HepG2 (cell line): ENCODE measurements around the gene UTS2R. TPM values are rescaled to one million over a fixed set of nuclear protein-coding genes. Genes with fewer than 3 reads are reported as not detected.

Experiments
- ATAC-seq: fragments of 200-7000 bp; cut with Tn5 transposase; 3 replicates; pipeline ENCODE4 v1.9.1; 2020; ENCODE audit warnings: mild to moderate bottlenecking, moderate library complexity
- BruUV-seq: library from RNA; stranded (reverse); fragments of 400-500 nt; replicated peaks from 2 replicates; lab custom pipeline; 2021; lab: Mats Ljungman, UMichigan
- CTCF ChIA-PET: fragments of 300-600 bp; formaldehyde crosslinking; extraction: SDS; loops from one replicate; lab custom pipeline; 2021; ENCODE audit warnings: low total read pairs, inconsistent platforms, low intra/inter-chr PET ratio; lab: Yijun Ruan, JAX
- POLR2A ChIA-PET: fragments of 350-600 bp; sonication (Branson Sonifier 250); formaldehyde crosslinking; loops from one replicate; lab custom pipeline; 2020; ENCODE audit warnings: antibody characterized with exemption, inconsistent platforms; lab: Yijun Ruan, JAX
- DNase-seq: peaks from one replicate; pipeline ENCODE4 v3.0.0-alpha.2; 2015; ENCODE audit warnings: low spot score
- FAIRE-seq: peaks from 3 replicates; lab custom pipeline; 2011; peaks lifted over from hg19 to GRCh38; lab: Jason Lieb, UNC
- H2AFZ ChIP-seq: one replicate; pipeline ENCODE4 v1.6.1; 2011; ENCODE audit warnings: low read length, inconsistent platforms
- H3K27ac ChIP-seq: fragments of 300-600 bp; 3 replicates; pipeline ENCODE4 v1.8.0; 2011; ENCODE audit warnings: mixed run types, mild to moderate bottlenecking, mixed read lengths, low read length, inconsistent platforms; ENCODE audit not compliant: insufficient read depth; ENCODE audit errors: extremely low read length
- H3K27me3 ChIP-seq, 2 experiments: fragments of 200-600 bp in 1 of 2; 2 replicates in 1 of 2; 3 replicates in 1 of 2; pipeline versions ENCODE4 v1.6.0 to v1.8.0; 2011; ENCODE audit warnings: low read length in 2 of 2, mild to moderate bottlenecking in 2 of 2, moderate library complexity in 2 of 2, inconsistent platforms in 1 of 2; ENCODE audit not compliant: insufficient read depth in 2 of 2, control insufficient read depth in 1 of 2
- H3K36me3 ChIP-seq, 2 experiments: fragments of 200-600 bp in 1 of 2; replicated peaks in 1 of 2; 2 replicates in 1 of 2; 3 replicates in 1 of 2; pipeline versions ENCODE4 v1.5.1 to v1.8.0; 2011; ENCODE audit warnings: low read length in 2 of 2, inconsistent platforms in 1 of 2; ENCODE audit not compliant: insufficient read depth in 2 of 2, control insufficient read depth in 1 of 2
- H3K4me1 ChIP-seq: 2 replicates; pipeline ENCODE4 v1.5.1; 2012; ENCODE audit warnings: low read length, inconsistent platforms; ENCODE audit not compliant: insufficient read depth
- H3K4me2 ChIP-seq: 2 replicates; pipeline ENCODE4 v1.6.0; 2011; ENCODE audit warnings: low read depth, low read length, inconsistent platforms
- H3K4me3 ChIP-seq, 3 experiments: fragments of 200-600 bp in 1 of 3; sonication (generic), shearing (Covaris generic) in 1 of 3; replicated peaks in 1 of 3; 2 replicates each; pipeline ENCODE4 v1.5.1; 2011 to 2016; ENCODE audit warnings: low read length in 3 of 3, inconsistent platforms in 2 of 3, low read depth in 2 of 3, mild to moderate bottlenecking in 2 of 3, control low read depth in 1 of 3, mixed read lengths in 1 of 3; ENCODE audit not compliant: insufficient read depth in 1 of 3
- H3K79me2 ChIP-seq: one replicate; pipeline ENCODE4 v1.6.1; 2011; ENCODE audit warnings: low read length, inconsistent platforms; ENCODE audit not compliant: insufficient read depth
- H3K9ac ChIP-seq: 2 replicates; pipeline ENCODE4 v1.6.0; 2011; ENCODE audit warnings: mild to moderate bottlenecking, low read depth, low read length, inconsistent platforms; ENCODE audit not compliant: insufficient read depth
- H3K9me3 ChIP-seq: 2 replicates; pipeline ENCODE4 v1.5.1; 2012; ENCODE audit warnings: mild to moderate bottlenecking, low read length
- H4K20me1 ChIP-seq: 2 replicates; pipeline ENCODE4 v1.6.0; 2011; ENCODE audit warnings: inconsistent platforms, mild to moderate bottlenecking, low read length, moderate library complexity; ENCODE audit not compliant: insufficient read depth
- FOXO4 ChIP-seq: sonication (generic); formaldehyde crosslinking; conservative IDR thresholded peaks from 2 replicates; pipeline ENCODE4 v1.8.1; 2023; ENCODE audit warnings: missing genetic modification reagents
- HNRNPLL ChIP-seq: fragments of 200-400 bp; formaldehyde crosslinking; IDR thresholded peaks from 2 replicates; pipeline ENCODE4 v1.6.1; 2017; ENCODE audit warnings: mild to moderate bottlenecking, low read depth, low read length; ENCODE audit not compliant: poor library complexity, severe bottlenecking
- ZNF180 ChIP-seq: sonication (generic); formaldehyde crosslinking; IDR thresholded peaks from 2 replicates; pipeline ENCODE4 v1.4.0; 2020; ENCODE audit warnings: low read depth, missing genetic modification reagents, borderline replicate concordance
- ZNF549 ChIP-seq: sonication (generic); formaldehyde crosslinking; IDR thresholded peaks from 2 replicates; pipeline ENCODE4 v1.5.0; 2020; ENCODE audit warnings: missing genetic modification reagents
- ZNF891 ChIP-seq: sonication (generic); formaldehyde crosslinking; IDR thresholded peaks from 2 replicates; pipeline ENCODE4 v1.5.0; 2020; ENCODE audit warnings: mild to moderate bottlenecking, missing genetic modification reagents
- WGBS: methylation state at CpG from one replicate; pipeline ENCODE4 v1.1.6; 2017; ENCODE audit warnings: low lambda C conversion rate; 5-methylcytosine and 5-hydroxymethylcytosine counted together
- in situ Hi-C: cut with HindIII; loops from 2 replicates; pipeline ENCODE4 v1.10.0; 2017; ENCODE audit warnings: low pct_unique_long_range_greater_than_20kb; ENCODE audit not compliant: extremely low pct_ligation_motif_present
- intact Hi-C: fragments of 100-400 bp; cut with micrococcal nuclease; formaldehyde crosslinking; loops from one replicate; pipeline ENCODE4 v1.10.0; 2022; ENCODE audit not compliant: unreplicated experiment
- polyA plus RNA-seq, 8 experiments: library from polyadenylated mRNA; depleted of rRNA in 3 of 8; stranded (reverse) in 7 of 8; unstranded in 1 of 8; fragments of >200 nt; fragmentation: Illumina TruSeq in 4 of 8; extraction: Trizol in 4 of 8; gene quantifications; 2 replicates each; pipeline versions ENCODE4 v1.2.1 to v1.2.3, GENCODE V29; 2011 to 2016; ENCODE audit warnings: low read depth in 4 of 8, missing spikeins in 1 of 8, mixed read lengths in 1 of 8; ENCODE audit not compliant: insufficient read depth in 1 of 8
- total RNA-seq, 5 experiments: library from RNA; depleted of rRNA; stranded (reverse); fragments of >200 nt; fragmentation: Illumina TruSeq; extraction: Trizol; gene quantifications; 2 replicates each; pipeline ENCODE4 v1.2.3, GENCODE V29; 2016; ENCODE audit warnings: low read depth in 1 of 5
- TF ChIP-seq, protein P1 (sequence below): sonication (generic); formaldehyde crosslinking; IDR thresholded peaks from 2 replicates; pipeline ENCODE4 v1.9.0; 2022; ENCODE audit warnings: low read depth, missing genetic modification reagents

Gene UTS2R
- total and polyA plus RNA-seq, 2 of the 13 experiments (the other 11 are each of a cell fraction or from before 2014, with no cell fraction given) = 0.13 to 0.15 TPM

DNA sequence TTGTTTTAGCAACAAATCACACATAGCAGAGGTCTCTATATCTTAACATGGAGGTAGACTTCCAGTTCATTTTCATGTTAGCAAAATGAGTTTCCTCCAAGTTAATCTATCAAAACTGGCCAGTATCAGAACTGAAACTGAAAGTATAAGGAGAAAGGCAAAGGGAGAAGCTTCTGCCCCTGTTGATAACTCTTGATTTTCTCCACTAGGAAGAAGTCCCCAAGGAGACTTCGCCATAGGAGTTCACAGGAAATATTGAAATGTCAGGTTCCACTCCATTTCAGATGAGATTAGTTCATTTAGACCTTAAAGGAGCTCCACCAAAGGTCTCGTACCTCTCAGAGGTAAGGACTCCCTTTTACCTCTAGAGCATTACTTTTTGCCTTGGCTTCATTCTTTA, 48.0 kb downstream of the UTS2R start:
- POLR2A ChIA-PET = interaction anchor here (0.9 to 1.8 kb wide), 4 partner anchors 38 to 73 kb away, joined by 3 read pairs; no protein-coding TSS in a partner anchor

More for the DNA sequence above, 48.0 kb downstream of the UTS2R start:
- peaks cover 8% of the 10 kb centered on the region for H3K79me2 ChIP-seq
- in situ Hi-C loops (no loop called here), intact Hi-C loops (loop anchor here (2.0 kb wide), 1 partner anchor 35 kb away; no protein-coding TSS in a partner anchor)
- WGBS = 97% methylated on average over 2 of the region's 2 CpGs
- H3K9ac ChIP-seq = peak overlapping the region; percentile 95
- H2AFZ ChIP-seq = no peak overlapping the region
- TF ChIP-seq ZNF891 (CRISPR knock-in tag) (no peak), ZNF180 (CRISPR knock-in tag) (no peak), HNRNPLL (no peak), ZNF549 (CRISPR knock-in tag) (no peak), FOXO4 (0 out of 2 replicates have a peak, but pooled peaks have one; percentile 67)
- TF ChIP-seq, protein P1, sequence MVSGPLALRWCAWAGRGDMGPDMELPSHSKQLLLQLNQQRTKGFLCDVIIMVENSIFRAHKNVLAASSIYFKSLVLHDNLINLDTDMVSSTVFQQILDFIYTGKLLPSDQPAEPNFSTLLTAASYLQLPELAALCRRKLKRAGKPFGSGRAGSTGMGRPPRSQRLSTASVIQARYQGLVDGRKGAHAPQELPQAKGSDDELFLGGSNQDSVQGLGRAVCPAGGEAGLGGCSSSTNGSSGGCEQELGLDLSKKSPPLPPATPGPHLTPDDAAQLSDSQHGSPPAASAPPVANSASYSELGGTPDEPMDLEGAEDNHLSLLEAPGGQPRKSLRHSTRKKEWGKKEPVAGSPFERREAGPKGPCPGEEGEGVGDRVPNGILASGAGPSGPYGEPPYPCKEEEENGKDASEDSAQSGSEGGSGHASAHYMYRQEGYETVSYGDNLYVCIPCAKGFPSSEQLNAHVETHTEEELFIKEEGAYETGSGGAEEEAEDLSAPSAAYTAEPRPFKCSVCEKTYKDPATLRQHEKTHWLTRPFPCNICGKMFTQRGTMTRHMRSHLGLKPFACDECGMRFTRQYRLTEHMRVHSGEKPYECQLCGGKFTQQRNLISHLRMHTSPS (CRISPR knock-in tag) = no peak
- peak overlapping the region; percentile 72 for H3K27ac ChIP-seq
- peak overlapping the region; percentile 99 for H3K4me2 ChIP-seq
- peaks cover 11% of the 10 kb centered on the region; the same call in 1 of the 2 replicates for H4K20me1 ChIP-seq
- no peaks in the 10 kb centered on the region; a peak in 1 of 5 replicates for H3K27me3 ChIP-seq
- no peak for DNase-seq
- peaks cover 23% of the 10 kb centered on the region for H3K4me1 ChIP-seq
- CTCF ChIA-PET = no interaction called here
- H3K4me3 ChIP-seq = peak overlapping the region; percentile 96 to 100 (median 99); a peak in 5 of 6 replicates
- H3K36me3 ChIP-seq = peaks cover 2 to 25% of the 10 kb centered on the region in 2 experiments; a peak in 3 of 5 replicates
- ATAC-seq = no peak
- no TSS peak for BruUV-seq
- peaks cover 9% of the 10 kb centered on the region for H3K9me3 ChIP-seq
- no peak for FAIRE-seq
